ENCODE data around the gene PLSCR3.

- TF ChIP-seq ZNF70 (CRISPR knock-in tag; IDR thresholded peaks at IDR 0.05) (no peak), PATZ1 (CRISPR knock-in tag; IDR thresholded peaks at IDR 0.05; ENCODE audit: borderline replicate concordance) (no peak), ZC3H10 (CRISPR knock-in tag; IDR thresholded peaks at IDR 0.05) (no peak), SNAI2 (CRISPR knock-in tag; IDR thresholded peaks at IDR 0.05) (no peak)
- TF ChIP-seq, protein P1, sequence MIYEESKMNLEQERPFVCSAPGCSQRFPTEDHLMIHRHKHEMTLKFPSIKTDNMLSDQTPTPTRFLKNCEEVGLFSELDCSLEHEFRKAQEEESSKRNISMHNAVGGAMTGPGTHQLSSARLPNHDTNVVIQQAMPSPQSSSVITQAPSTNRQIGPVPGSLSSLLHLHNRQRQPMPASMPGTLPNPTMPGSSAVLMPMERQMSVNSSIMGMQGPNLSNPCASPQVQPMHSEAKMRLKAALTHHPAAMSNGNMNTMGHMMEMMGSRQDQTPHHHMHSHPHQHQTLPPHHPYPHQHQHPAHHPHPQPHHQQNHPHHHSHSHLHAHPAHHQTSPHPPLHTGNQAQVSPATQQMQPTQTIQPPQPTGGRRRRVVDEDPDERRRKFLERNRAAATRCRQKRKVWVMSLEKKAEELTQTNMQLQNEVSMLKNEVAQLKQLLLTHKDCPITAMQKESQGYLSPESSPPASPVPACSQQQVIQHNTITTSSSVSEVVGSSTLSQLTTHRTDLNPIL (CRISPR knock-in tag; IDR thresholded peaks at IDR 0.05; ENCODE audit: low read depth): no peak
- TF ChIP-seq, protein P2, sequence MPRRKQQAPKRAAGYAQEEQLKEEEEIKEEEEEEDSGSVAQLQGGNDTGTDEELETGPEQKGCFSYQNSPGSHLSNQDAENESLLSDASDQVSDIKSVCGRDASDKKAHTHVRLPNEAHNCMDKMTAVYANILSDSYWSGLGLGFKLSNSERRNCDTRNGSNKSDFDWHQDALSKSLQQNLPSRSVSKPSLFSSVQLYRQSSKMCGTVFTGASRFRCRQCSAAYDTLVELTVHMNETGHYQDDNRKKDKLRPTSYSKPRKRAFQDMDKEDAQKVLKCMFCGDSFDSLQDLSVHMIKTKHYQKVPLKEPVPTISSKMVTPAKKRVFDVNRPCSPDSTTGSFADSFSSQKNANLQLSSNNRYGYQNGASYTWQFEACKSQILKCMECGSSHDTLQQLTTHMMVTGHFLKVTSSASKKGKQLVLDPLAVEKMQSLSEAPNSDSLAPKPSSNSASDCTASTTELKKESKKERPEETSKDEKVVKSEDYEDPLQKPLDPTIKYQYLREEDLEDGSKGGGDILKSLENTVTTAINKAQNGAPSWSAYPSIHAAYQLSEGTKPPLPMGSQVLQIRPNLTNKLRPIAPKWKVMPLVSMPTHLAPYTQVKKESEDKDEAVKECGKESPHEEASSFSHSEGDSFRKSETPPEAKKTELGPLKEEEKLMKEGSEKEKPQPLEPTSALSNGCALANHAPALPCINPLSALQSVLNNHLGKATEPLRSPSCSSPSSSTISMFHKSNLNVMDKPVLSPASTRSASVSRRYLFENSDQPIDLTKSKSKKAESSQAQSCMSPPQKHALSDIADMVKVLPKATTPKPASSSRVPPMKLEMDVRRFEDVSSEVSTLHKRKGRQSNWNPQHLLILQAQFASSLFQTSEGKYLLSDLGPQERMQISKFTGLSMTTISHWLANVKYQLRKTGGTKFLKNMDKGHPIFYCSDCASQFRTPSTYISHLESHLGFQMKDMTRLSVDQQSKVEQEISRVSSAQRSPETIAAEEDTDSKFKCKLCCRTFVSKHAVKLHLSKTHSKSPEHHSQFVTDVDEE (CRISPR knock-in tag; IDR thresholded peaks at IDR 0.05): no peak
Observed at GRCh38 chr17:7410634-7411426, 16.5 kb upstream of the PLSCR3 start.
